ENCODE data around the gene LRP1B.

LRP1B gene

GRCh38 chr2:141226560-141226959 lies 904.3 kb downstream of the LRP1B start:
- no peak overlapping the region for H2AFZ ChIP-seq (ENCODE audit: low read depth, low read length)
- ATAC-seq (ENCODE audit: insufficient read depth, low read depth), result no peak
- H3K9ac ChIP-seq (ENCODE audit: low read depth, low read length), result no peak overlapping the region
- TF ChIP-seq EZH2 (IDR thresholded peaks at IDR 0.05; ENCODE audit: borderline replicate concordance, low read depth, low read length, severe bottlenecking) (no peak), CTCF (IDR thresholded peaks at IDR 0.05; ENCODE audit: borderline replicate concordance, extremely low read depth, low read length, poor library complexity, severe bottlenecking) (no peak)
- no peak for DNase-seq
- H4K20me1 ChIP-seq (ENCODE audit: insufficient read depth, low read length), result no peaks in the 10 kb centered on the region
- H3K4me2 ChIP-seq (ENCODE audit: insufficient read depth, low read length), result no peak overlapping the region
- H3K4me1 ChIP-seq (ENCODE audit: insufficient read depth, low read length), result no peaks in the 10 kb centered on the region
- no peaks in the 10 kb centered on the region for H3K36me3 ChIP-seq (ENCODE audit: insufficient read depth, low read length)
- no peaks in the 10 kb centered on the region for H3K79me2 ChIP-seq (ENCODE audit: insufficient read depth, low read length)
- H3K27me3 ChIP-seq (ENCODE audit: insufficient read depth, low read length, poor library complexity), result no peaks in the 10 kb centered on the region
- peaks cover 7% of the 10 kb centered on the region for H3K9me3 ChIP-seq (ENCODE audit: insufficient read depth, low read length, severe bottlenecking)
- H3K27ac ChIP-seq (ENCODE audit: low read length), result no peak overlapping the region
- H3K4me3 ChIP-seq (ENCODE audit: low read depth in 1 of 2, low read length in 2 of 2), result no peak overlapping the region

GRCh38 chr2:141207036-141207385 lies 923.8 kb downstream of the LRP1B start:
- H3K4me2 ChIP-seq (ENCODE audit: insufficient read depth, low read length), result peak overlapping the region; percentile 45
- peak overlapping the region; percentile 6; the same call in 1 of the 2 replicates for H3K9ac ChIP-seq (ENCODE audit: low read depth, low read length)
- no peaks in the 10 kb centered on the region for H3K27me3 ChIP-seq (ENCODE audit: insufficient read depth, low read length, poor library complexity)
- H4K20me1 ChIP-seq (ENCODE audit: insufficient read depth, low read length), result no peaks in the 10 kb centered on the region
- TF ChIP-seq CTCF (IDR thresholded peaks at IDR 0.05; ENCODE audit: borderline replicate concordance, extremely low read depth, low read length, poor library complexity, severe bottlenecking) (no peak), EZH2 (IDR thresholded peaks at IDR 0.05; ENCODE audit: borderline replicate concordance, low read depth, low read length, severe bottlenecking) (no peak)
- H3K4me1 ChIP-seq (ENCODE audit: insufficient read depth, low read length), result peaks cover 23% of the 10 kb centered on the region
- H3K4me3 ChIP-seq (ENCODE audit: low read depth in 1 of 2, low read length in 2 of 2), result no peak overlapping the region
- peak overlapping the region; percentile 64 for H2AFZ ChIP-seq (ENCODE audit: low read depth, low read length)
- H3K79me2 ChIP-seq (ENCODE audit: insufficient read depth, low read length), result no peaks in the 10 kb centered on the region
- no peak for DNase-seq
- no peaks in the 10 kb centered on the region for H3K9me3 ChIP-seq (ENCODE audit: insufficient read depth, low read length, severe bottlenecking)
- peak; percentile 85 for ATAC-seq (ENCODE audit: insufficient read depth, low read depth)
- peak overlapping the region; percentile 70 for H3K27ac ChIP-seq (ENCODE audit: low read length)
- H3K36me3 ChIP-seq (ENCODE audit: insufficient read depth, low read length), result no peaks in the 10 kb centered on the region

GRCh38 chr2:141201016-141201565 lies 929.7 kb downstream of the LRP1B start:
- DNase-seq (no peak), ATAC-seq (ENCODE audit: insufficient read depth, low read depth) (no peak)
- Histone ChIP-seq H3K9ac (ENCODE audit: low read depth, low read length) (no peak overlapping the region), H3K36me3 (ENCODE audit: insufficient read depth, low read length) (no peaks in the 10 kb centered on the region), H2AFZ (ENCODE audit: low read depth, low read length) (no peak overlapping the region), H4K20me1 (ENCODE audit: insufficient read depth, low read length) (no peaks in the 10 kb centered on the region), H3K9me3 (ENCODE audit: insufficient read depth, low read length, severe bottlenecking) (peaks cover 3% of the 10 kb centered on the region), H3K27ac (ENCODE audit: low read length) (no peak overlapping the region), H3K27me3 (ENCODE audit: insufficient read depth, low read length, poor library complexity) (no peaks in the 10 kb centered on the region), H3K4me3 (ENCODE audit: low read depth in 1 of 2, low read length in 2 of 2) (no peak overlapping the region), H3K79me2 (ENCODE audit: insufficient read depth, low read length) (no peaks in the 10 kb centered on the region), H3K4me1 (ENCODE audit: insufficient read depth, low read length) (peaks cover 9% of the 10 kb centered on the region), H3K4me2 (ENCODE audit: insufficient read depth, low read length) (no peak overlapping the region)
- TF ChIP-seq CTCF (IDR thresholded peaks at IDR 0.05; ENCODE audit: borderline replicate concordance, extremely low read depth, low read length, poor library complexity, severe bottlenecking) (no peak), EZH2 (IDR thresholded peaks at IDR 0.05; ENCODE audit: borderline replicate concordance, low read depth, low read length, severe bottlenecking) (no peak)

GRCh38 chr2:141200191-141200590 lies 930.6 kb downstream of the LRP1B start:
- H3K27ac ChIP-seq (ENCODE audit: low read length), result no peak overlapping the region
- H3K4me1 ChIP-seq (ENCODE audit: insufficient read depth, low read length), result peaks cover 8% of the 10 kb centered on the region
- H3K9me3 ChIP-seq (ENCODE audit: insufficient read depth, low read length, severe bottlenecking), result peaks cover 3% of the 10 kb centered on the region
- no peak for TF ChIP-seq CTCF (IDR thresholded peaks at IDR 0.05; ENCODE audit: borderline replicate concordance, extremely low read depth, low read length, poor library complexity, severe bottlenecking)
- no peak for TF ChIP-seq EZH2 (IDR thresholded peaks at IDR 0.05; ENCODE audit: borderline replicate concordance, low read depth, low read length, severe bottlenecking)
- H3K4me2 ChIP-seq (ENCODE audit: insufficient read depth, low read length), result no peak overlapping the region
- H4K20me1 ChIP-seq (ENCODE audit: insufficient read depth, low read length), result no peaks in the 10 kb centered on the region
- ATAC-seq (ENCODE audit: insufficient read depth, low read depth) (no peak), DNase-seq (no peak)
- H3K79me2 ChIP-seq (ENCODE audit: insufficient read depth, low read length), result no peaks in the 10 kb centered on the region
- no peaks in the 10 kb centered on the region for H3K27me3 ChIP-seq (ENCODE audit: insufficient read depth, low read length, poor library complexity)
- no peak overlapping the region for H3K4me3 ChIP-seq (ENCODE audit: low read depth in 1 of 2, low read length in 2 of 2)
- H2AFZ ChIP-seq (ENCODE audit: low read depth, low read length), result no peak overlapping the region
- H3K36me3 ChIP-seq (ENCODE audit: insufficient read depth, low read length), result no peaks in the 10 kb centered on the region
- no peak overlapping the region for H3K9ac ChIP-seq (ENCODE audit: low read depth, low read length)

All from DND-41 (cell line).